Ishikawa (cell line): ENCODE measurements around the gene ARHGEF39.
"Not testable (repeated sequence)": the region's sequence is repeated elsewhere in the genome, so short reads cannot be mapped to it uniquely, and the experiment has no call there.

Experiments used
- CEBPB ChIP-seq: IDR thresholded peaks from 2 replicates; pipeline ENCODE4 v1.6.1; 2012
- FOXM1 ChIP-seq: IDR thresholded peaks from 2 replicates; pipeline ENCODE4 v1.6.1; 2012; ENCODE audit warnings: low read depth, borderline replicate concordance
- RAD21 ChIP-seq: IDR thresholded peaks from 2 replicates; pipeline ENCODE4 v1.6.1; 2012; ENCODE audit warnings: low read depth
- TAF1 ChIP-seq: IDR thresholded peaks from 2 replicates; pipeline ENCODE4 v1.6.1; 2012; ENCODE audit warnings: low read depth, mild to moderate bottlenecking
- YY1 ChIP-seq: IDR thresholded peaks from 2 replicates; pipeline ENCODE4 v1.6.1; 2012; ENCODE audit warnings: low read depth
- TF ChIP-seq, protein P1 (sequence below): IDR thresholded peaks from 2 replicates; pipeline ENCODE4 v1.6.1; 2012; ENCODE audit warnings: low read depth, mild to moderate bottlenecking

DNA sequence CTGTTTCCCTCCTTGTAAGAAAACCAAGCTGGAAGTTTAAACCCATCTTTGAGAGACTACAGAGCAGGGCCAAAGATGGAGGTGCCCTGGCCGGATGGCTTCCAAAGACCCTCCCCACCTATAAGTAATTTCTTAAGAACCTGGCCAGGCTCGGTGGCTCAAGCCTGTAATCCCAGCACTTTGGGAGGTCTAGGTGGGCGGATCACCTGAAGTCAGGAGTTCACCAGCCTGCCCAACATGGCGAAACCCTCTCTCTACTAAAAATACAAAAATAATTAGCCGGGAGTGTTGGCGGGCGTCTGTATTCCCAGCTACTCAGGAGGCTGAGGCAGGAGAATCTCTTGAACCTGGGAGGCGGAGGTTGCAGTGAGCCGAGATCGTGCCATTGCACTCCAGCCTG lies 19.3 kb downstream of the ARHGEF39 start:
- TF ChIP-seq FOXM1, TAF1, RAD21, YY1, CEBPB: not testable (repeated sequence)
- TF ChIP-seq, protein P1, sequence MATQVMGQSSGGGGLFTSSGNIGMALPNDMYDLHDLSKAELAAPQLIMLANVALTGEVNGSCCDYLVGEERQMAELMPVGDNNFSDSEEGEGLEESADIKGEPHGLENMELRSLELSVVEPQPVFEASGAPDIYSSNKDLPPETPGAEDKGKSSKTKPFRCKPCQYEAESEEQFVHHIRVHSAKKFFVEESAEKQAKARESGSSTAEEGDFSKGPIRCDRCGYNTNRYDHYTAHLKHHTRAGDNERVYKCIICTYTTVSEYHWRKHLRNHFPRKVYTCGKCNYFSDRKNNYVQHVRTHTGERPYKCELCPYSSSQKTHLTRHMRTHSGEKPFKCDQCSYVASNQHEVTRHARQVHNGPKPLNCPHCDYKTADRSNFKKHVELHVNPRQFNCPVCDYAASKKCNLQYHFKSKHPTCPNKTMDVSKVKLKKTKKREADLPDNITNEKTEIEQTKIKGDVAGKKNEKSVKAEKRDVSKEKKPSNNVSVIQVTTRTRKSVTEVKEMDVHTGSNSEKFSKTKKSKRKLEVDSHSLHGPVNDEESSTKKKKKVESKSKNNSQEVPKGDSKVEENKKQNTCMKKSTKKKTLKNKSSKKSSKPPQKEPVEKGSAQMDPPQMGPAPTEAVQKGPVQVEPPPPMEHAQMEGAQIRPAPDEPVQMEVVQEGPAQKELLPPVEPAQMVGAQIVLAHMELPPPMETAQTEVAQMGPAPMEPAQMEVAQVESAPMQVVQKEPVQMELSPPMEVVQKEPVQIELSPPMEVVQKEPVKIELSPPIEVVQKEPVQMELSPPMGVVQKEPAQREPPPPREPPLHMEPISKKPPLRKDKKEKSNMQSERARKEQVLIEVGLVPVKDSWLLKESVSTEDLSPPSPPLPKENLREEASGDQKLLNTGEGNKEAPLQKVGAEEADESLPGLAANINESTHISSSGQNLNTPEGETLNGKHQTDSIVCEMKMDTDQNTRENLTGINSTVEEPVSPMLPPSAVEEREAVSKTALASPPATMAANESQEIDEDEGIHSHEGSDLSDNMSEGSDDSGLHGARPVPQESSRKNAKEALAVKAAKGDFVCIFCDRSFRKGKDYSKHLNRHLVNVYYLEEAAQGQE = not testable (repeated sequence)
